ENCODE measurements around the gene HDAC9.

GRCh38 chr7:18843979-18844378 is 348.4 kb downstream of the HDAC9 start:
- TF ChIP-seq CTCF (IDR thresholded peaks at IDR 0.05; ENCODE audit: low read depth, low read length, poor library complexity, severe bottlenecking) (no peak), EZH2phosphoT487 (IDR thresholded peaks at IDR 0.05; ENCODE audit: borderline replicate concordance, low read length) (no peak)

All from DOHH2 (cell line).